ENCODE measurements around the gene NR1I3. TPM values are rescaled to one million over a fixed set of nuclear protein-coding genes. Genes with fewer than 3 reads are reported as not detected.

NR1I3 gene
- total RNA-seq (2014; rRNA removed; shearing (Covaris generic)) (not detected in 2 replicates), total RNA-seq (2022) (not detected in 2 replicates), Bru-seq, nascent RNA (not detected), BruChase-seq, experiment 1, labeled RNA remaining after a 6-hour chase (not detected), BruChase-seq, experiment 2, labeled RNA remaining after a 2-hour chase (percentile 10 among the genes with signal in this experiment)
- long read RNA-seq, result 0 reads

- no peaks in the 10 kb centered on the region for H3K79me2 ChIP-seq (ENCODE audit: insufficient read depth, low read depth, low read length)
- H4K20me1 ChIP-seq (ENCODE audit: insufficient read depth, low read length), result no peaks in the 10 kb centered on the region
- BruUV-seq (replicated peaks), result no TSS peak
- no peak within 1 kb of the TSS for H3K4me3 ChIP-seq (ENCODE audit: low read depth, low read length, poor library complexity, severe bottlenecking)
- no peak for DNase-seq (ENCODE audit: low spot score)
- no peaks in the 10 kb centered on the region for H3K36me3 ChIP-seq (ENCODE audit: insufficient read depth, low read length)
- H3K27ac ChIP-seq (ENCODE audit: low read depth, low read length, poor library complexity, severe bottlenecking), result no peak within 1 kb of the TSS
- no peak within 1 kb of the TSS for H2AFZ ChIP-seq (ENCODE audit: low read length)
- H3K9me2 ChIP-seq (ENCODE audit: insufficient read depth, low read length), result no peaks in the 10 kb centered on the region
- intact Hi-C loops (cut with micrococcal nuclease; ENCODE audit: unreplicated experiment), result no loop called here
- H3K4me1 ChIP-seq (ENCODE audit: insufficient read depth, low read length, poor library complexity, severe bottlenecking), result no peaks in the 10 kb centered on the region
- H3K9me3 ChIP-seq (ENCODE audit: low read length), result no peaks in the 10 kb centered on the region
- no peak within 1 kb of the TSS for H3K4me2 ChIP-seq (ENCODE audit: low read length)
- POLR2A ChIA-PET, result no interaction called here
- TF ChIP-seq, protein P1, sequence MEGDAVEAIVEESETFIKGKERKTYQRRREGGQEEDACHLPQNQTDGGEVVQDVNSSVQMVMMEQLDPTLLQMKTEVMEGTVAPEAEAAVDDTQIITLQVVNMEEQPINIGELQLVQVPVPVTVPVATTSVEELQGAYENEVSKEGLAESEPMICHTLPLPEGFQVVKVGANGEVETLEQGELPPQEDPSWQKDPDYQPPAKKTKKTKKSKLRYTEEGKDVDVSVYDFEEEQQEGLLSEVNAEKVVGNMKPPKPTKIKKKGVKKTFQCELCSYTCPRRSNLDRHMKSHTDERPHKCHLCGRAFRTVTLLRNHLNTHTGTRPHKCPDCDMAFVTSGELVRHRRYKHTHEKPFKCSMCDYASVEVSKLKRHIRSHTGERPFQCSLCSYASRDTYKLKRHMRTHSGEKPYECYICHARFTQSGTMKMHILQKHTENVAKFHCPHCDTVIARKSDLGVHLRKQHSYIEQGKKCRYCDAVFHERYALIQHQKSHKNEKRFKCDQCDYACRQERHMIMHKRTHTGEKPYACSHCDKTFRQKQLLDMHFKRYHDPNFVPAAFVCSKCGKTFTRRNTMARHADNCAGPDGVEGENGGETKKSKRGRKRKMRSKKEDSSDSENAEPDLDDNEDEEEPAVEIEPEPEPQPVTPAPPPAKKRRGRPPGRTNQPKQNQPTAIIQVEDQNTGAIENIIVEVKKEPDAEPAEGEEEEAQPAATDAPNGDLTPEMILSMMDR (conservative IDR thresholded peaks at IDR 0.05; ENCODE audit: low read length), result no peak
- no peak for TF ChIP-seq EZH2phosphoT487 (IDR thresholded peaks at IDR 0.05; ENCODE audit: borderline replicate concordance, low read depth, low read length)
- CTCF ChIA-PET (ENCODE audit: unreplicated experiment), result no interaction called here
Observed at GRCh38 chr1:161238039-161238473, at the start of gene NR1I3. Gene NR1I3 (minus strand): TSS chr1:161238203. CDS start chr1:161236565, 1,638 bp downstream.

DNA sequence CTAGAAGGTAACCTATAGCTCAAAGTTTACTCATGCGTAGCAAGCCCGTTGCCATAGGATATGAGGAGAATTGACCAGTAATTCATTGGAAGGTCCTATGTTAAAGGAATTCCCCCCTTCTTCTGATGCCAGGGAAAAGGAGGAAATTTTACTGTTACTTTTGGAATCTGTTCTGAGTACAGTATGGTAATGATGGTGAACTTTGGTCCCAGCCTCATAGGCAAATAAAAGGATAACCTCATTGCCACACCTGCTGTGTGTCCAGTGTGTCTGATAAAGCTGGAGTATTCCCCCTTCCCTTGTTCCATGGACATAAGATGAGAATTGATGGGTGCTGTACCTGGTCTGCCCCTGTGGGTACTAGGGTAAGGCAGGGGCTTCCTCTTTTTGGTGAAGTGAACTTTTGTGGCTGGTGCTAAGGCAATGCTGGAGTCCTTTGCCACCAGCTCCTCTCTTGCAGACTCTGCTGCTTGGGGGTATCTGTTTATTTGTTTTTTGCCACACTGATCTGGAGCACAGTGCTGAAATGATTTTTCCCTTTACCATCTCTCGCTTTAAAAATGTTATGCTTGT lies 49.6 kb upstream of the NR1I3 start:
- CTCF ChIA-PET (ENCODE audit: unreplicated experiment), result interaction anchor here (1.0 kb wide), 1 partner anchor 18 kb away, joined by 3 read pairs; no protein-coding TSS in a partner anchor
- no peak overlapping the region for H3K4me3 ChIP-seq (ENCODE audit: low read depth, low read length, poor library complexity, severe bottlenecking)
- no peaks in the 10 kb centered on the region for H3K9me2 ChIP-seq (ENCODE audit: insufficient read depth, low read length)
- no peaks in the 10 kb centered on the region for H4K20me1 ChIP-seq (ENCODE audit: insufficient read depth, low read length)
- H3K9me3 ChIP-seq (ENCODE audit: low read length), result no peaks in the 10 kb centered on the region
- no peak overlapping the region for H3K27ac ChIP-seq (ENCODE audit: low read depth, low read length, poor library complexity, severe bottlenecking)
- H2AFZ ChIP-seq (ENCODE audit: low read length), result no peak overlapping the region
- intact Hi-C loops (cut with micrococcal nuclease; ENCODE audit: unreplicated experiment), result no loop called here
- DNase-seq (ENCODE audit: low spot score), result no peak
- no peak for TF ChIP-seq EZH2phosphoT487 (IDR thresholded peaks at IDR 0.05; ENCODE audit: borderline replicate concordance, low read depth, low read length)
- TF ChIP-seq, protein P1 (conservative IDR thresholded peaks at IDR 0.05; ENCODE audit: low read length), result no peak
- no peak overlapping the region for H3K4me2 ChIP-seq (ENCODE audit: low read length)
- POLR2A ChIA-PET, result interaction anchor here (0.9 to 1.1 kb wide), 2 partner anchors 30 to 35 kb away, joined by 3 to 4 read pairs; no protein-coding TSS in a partner anchor
- H3K4me1 ChIP-seq (ENCODE audit: insufficient read depth, low read length, poor library complexity, severe bottlenecking), result no peaks in the 10 kb centered on the region
- H3K79me2 ChIP-seq (ENCODE audit: insufficient read depth, low read depth, low read length), result no peaks in the 10 kb centered on the region
- BruUV-seq (replicated peaks), result no TSS peak
- no peaks in the 10 kb centered on the region for H3K36me3 ChIP-seq (ENCODE audit: insufficient read depth, low read length)

DNA sequence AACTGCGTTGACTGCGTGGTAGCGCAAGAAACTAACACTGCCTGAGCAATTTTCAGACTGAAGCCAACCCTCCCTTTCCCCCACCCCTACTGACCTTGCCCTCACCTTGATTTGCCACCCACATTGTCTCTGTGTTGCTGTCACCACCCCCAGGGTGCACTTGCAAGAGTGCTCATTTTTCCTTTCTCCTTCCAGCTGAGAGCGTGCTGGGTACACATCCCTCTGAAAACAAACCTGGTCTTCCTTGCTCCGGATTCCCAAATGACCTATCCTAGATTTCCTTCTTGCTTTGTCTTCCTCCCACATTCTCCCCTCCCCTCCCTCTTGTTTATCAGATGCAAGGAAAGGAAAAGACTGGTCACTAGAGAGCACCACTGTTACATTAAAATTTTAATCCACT lies 47.5 kb upstream of the NR1I3 start:
- no peak overlapping the region for H2AFZ ChIP-seq (ENCODE audit: low read length)
- H3K4me1 ChIP-seq (ENCODE audit: insufficient read depth, low read length, poor library complexity, severe bottlenecking), result no peaks in the 10 kb centered on the region
- H3K79me2 ChIP-seq (ENCODE audit: insufficient read depth, low read depth, low read length), result no peaks in the 10 kb centered on the region
- no peaks in the 10 kb centered on the region for H3K9me2 ChIP-seq (ENCODE audit: insufficient read depth, low read length)
- H3K4me3 ChIP-seq (ENCODE audit: low read depth, low read length, poor library complexity, severe bottlenecking), result no peak overlapping the region
- TF ChIP-seq, protein P1 (conservative IDR thresholded peaks at IDR 0.05; ENCODE audit: low read length), result no peak
- TF ChIP-seq EZH2phosphoT487 (IDR thresholded peaks at IDR 0.05; ENCODE audit: borderline replicate concordance, low read depth, low read length), result no peak
- no peak overlapping the region for H3K4me2 ChIP-seq (ENCODE audit: low read length)
- no peak overlapping the region for H3K27ac ChIP-seq (ENCODE audit: low read depth, low read length, poor library complexity, severe bottlenecking)
- no peaks in the 10 kb centered on the region for H4K20me1 ChIP-seq (ENCODE audit: insufficient read depth, low read length)
- H3K36me3 ChIP-seq (ENCODE audit: insufficient read depth, low read length), result no peaks in the 10 kb centered on the region
- POLR2A ChIA-PET, result interaction anchor here (0.6 kb wide), 1 partner anchor 846 kb away, joined by 3 read pairs; no protein-coding TSS in a partner anchor
- BruUV-seq (replicated peaks), result no TSS peak
- intact Hi-C loops (cut with micrococcal nuclease; ENCODE audit: unreplicated experiment), result no loop called here
- CTCF ChIA-PET (ENCODE audit: unreplicated experiment), result no interaction called here
- no peak for DNase-seq (ENCODE audit: low spot score)
- H3K9me3 ChIP-seq (ENCODE audit: low read length), result no peaks in the 10 kb centered on the region
